Endothelial cell of umbilical vein (primary cell): ENCODE results near the gene CLSTN2. TPM values are rescaled to one million over a fixed set of nuclear protein-coding genes. Genes with fewer than 3 reads are reported as not detected.

Experiments used
- BruUV-seq: library from RNA; stranded (reverse); fragments of 400-500 nt; replicated peaks from 2 replicates; lab custom pipeline; 2021; lab: Mats Ljungman, UMichigan
- CTCF ChIA-PET: fragments of 300-600, 350-600 bp; sonication (Branson Sonifier 250); formaldehyde crosslinking; loops from one replicate; lab custom pipeline; 2021; ENCODE audit warnings: antibody characterized with exemption, inconsistent platforms; lab: Charles Lee
- POLR2A ChIA-PET: fragments of 300-600, 350-600 bp; sonication (Branson Sonifier 250); formaldehyde crosslinking; loops from one replicate; lab custom pipeline; 2021; ENCODE audit warnings: antibody characterized with exemption, inconsistent platforms; lab: Charles Lee
- DNase-seq: peaks from one replicate; pipeline ENCODE4 v3.0.0-alpha.2; 2011; ENCODE audit warnings: low read depth, low spot score
- FAIRE-seq: peaks from 2 replicates; lab custom pipeline; 2011; peaks lifted over from hg19 to GRCh38; lab: Jason Lieb, UNC
- H2AFZ ChIP-seq: 2 replicates; pipeline ENCODE4 v1.6.0; 2012; ENCODE audit warnings: low read depth, low read length, control low read depth, inconsistent platforms
- H3K27ac ChIP-seq: 2 replicates; pipeline ENCODE4 v1.5.1; 2011; ENCODE audit warnings: low read depth, mild to moderate bottlenecking, control low read depth, low read length, moderate library complexity; ENCODE audit not compliant: insufficient read depth
- H3K27me3 ChIP-seq, 2 experiments: 2 replicates each; pipeline versions ENCODE4 v1.6.0 to v1.6.1; 2011; ENCODE audit warnings: low read length in 2 of 2, mixed read lengths in 1 of 2; ENCODE audit not compliant: control insufficient read depth in 2 of 2, insufficient read depth in 2 of 2
- H3K36me3 ChIP-seq, 2 experiments: 2 replicates in 1 of 2; 3 replicates in 1 of 2; pipeline ENCODE4 v1.5.1; 2011; ENCODE audit warnings: low read length in 2 of 2, mild to moderate bottlenecking in 1 of 2, moderate library complexity in 1 of 2; ENCODE audit not compliant: control insufficient read depth in 2 of 2, insufficient read depth in 2 of 2; ENCODE audit errors: extremely low read depth in 1 of 2
- H3K4me1 ChIP-seq: 3 replicates; pipeline ENCODE4 v1.5.1; 2011; ENCODE audit warnings: mild to moderate bottlenecking, low read length; ENCODE audit not compliant: control insufficient read depth, insufficient read depth; ENCODE audit errors: extremely low read depth
- H3K4me2 ChIP-seq: 2 replicates; pipeline ENCODE4 v1.6.1; 2011; ENCODE audit warnings: low read length, control low read depth, mixed read lengths; ENCODE audit not compliant: insufficient read depth
- H3K4me3 ChIP-seq, 3 experiments: fragments of 200-600 bp in 1 of 3; sonication (generic), shearing (Covaris generic) in 1 of 3; replicated peaks in 1 of 3; 2 replicates each; pipeline ENCODE4 v1.5.1; 2011 to 2016; ENCODE audit warnings: control low read depth in 3 of 3, low read length in 3 of 3, mild to moderate bottlenecking in 2 of 3, inconsistent platforms in 1 of 3, low read depth in 1 of 3, moderate library complexity in 1 of 3; ENCODE audit not compliant: insufficient read depth in 1 of 3
- H3K79me2 ChIP-seq: 2 replicates; pipeline ENCODE4 v1.6.0; 2012; ENCODE audit warnings: low read length, inconsistent platforms; ENCODE audit not compliant: control insufficient read depth, insufficient read depth
- H3K9ac ChIP-seq: replicated peaks from 2 replicates; pipeline ENCODE3; 2011; ENCODE audit warnings: low read length, control low read depth; ENCODE audit not compliant: insufficient read depth; ENCODE audit errors: extremely low read depth
- H3K9me1 ChIP-seq: replicated peaks from 3 replicates; pipeline ENCODE4 v1.6.0; 2011; ENCODE audit warnings: mild to moderate bottlenecking, low read length; ENCODE audit not compliant: control insufficient read depth, insufficient read depth; ENCODE audit errors: extremely low read depth
- H3K9me3 ChIP-seq: replicated peaks from 2 replicates; pipeline ENCODE4 v1.5.1; 2012; ENCODE audit warnings: low read length, inconsistent platforms; ENCODE audit not compliant: control insufficient read depth, insufficient read depth
- H4K20me1 ChIP-seq: replicated peaks from 2 replicates; pipeline ENCODE3; 2011; ENCODE audit warnings: mild to moderate bottlenecking, low read length; ENCODE audit not compliant: control insufficient read depth, insufficient read depth; ENCODE audit errors: extremely low read depth
- CTCF ChIP-seq, 2 donors: IDR thresholded peaks; 1 replicate in 1 of 2; 2 replicates in 1 of 2; pipeline ENCODE4 v1.5.1; 2011; ENCODE audit warnings: low read length in 2 of 2, mild to moderate bottlenecking in 2 of 2, moderate library complexity in 2 of 2, control low read depth in 1 of 2, inconsistent platforms in 1 of 2, low read depth in 1 of 2; ENCODE audit not compliant: insufficient read depth in 1 of 2; ENCODE audit errors: extremely low read depth in 1 of 2
- EZH2 ChIP-seq: IDR thresholded peaks from 2 replicates; pipeline ENCODE4 v1.6.1; 2012; ENCODE audit warnings: borderline replicate concordance, low read depth, mild to moderate bottlenecking, moderate library complexity, low read length, inconsistent platforms; ENCODE audit not compliant: severe bottlenecking
- FOS ChIP-seq: IDR thresholded peaks from 2 replicates; pipeline ENCODE4 v1.6.1; 2011; ENCODE audit warnings: mild to moderate bottlenecking, low read length, moderate library complexity, borderline replicate concordance; ENCODE audit not compliant: insufficient read depth
- GATA2 ChIP-seq: IDR thresholded peaks from 2 replicates; pipeline ENCODE4 v1.7.0; 2011; ENCODE audit warnings: low read depth, mild to moderate bottlenecking, moderate library complexity, mixed read lengths, low read length; ENCODE audit not compliant: insufficient read length, insufficient read depth
- JUN ChIP-seq: IDR thresholded peaks from 2 replicates; pipeline ENCODE4 v1.6.1; 2011; ENCODE audit warnings: borderline replicate concordance, low read depth; ENCODE audit not compliant: insufficient read length, insufficient read depth
- MAX ChIP-seq: IDR thresholded peaks from 2 replicates; pipeline ENCODE4 v1.6.1; 2011; ENCODE audit not compliant: insufficient read depth, insufficient read length
- MYC ChIP-seq: IDR thresholded peaks from one replicate; pipeline ENCODE4 v1.6.1; 2011; ENCODE audit warnings: mild to moderate bottlenecking, low read depth, low read length
- POLR2A ChIP-seq: IDR thresholded peaks from 2 replicates; pipeline ENCODE4 v1.6.1; 2012; ENCODE audit warnings: low read depth, mild to moderate bottlenecking, control low read depth, low read length
- POLR2AphosphoS5 ChIP-seq: IDR thresholded peaks from 2 replicates; pipeline ENCODE4 v1.6.1; 2012; ENCODE audit warnings: low read depth, mild to moderate bottlenecking, control low read depth, low read length, moderate library complexity; ENCODE audit not compliant: insufficient read depth
- dilution Hi-C: fragments of 300-500 bp; cut with MboI; formaldehyde crosslinking; loops from one replicate; pipeline ENCODE4 v1.15.0; 2019; ENCODE audit warnings: low sequenced_read_pairs; ENCODE audit not compliant: extremely low pct_ligation_motif_present
- intact Hi-C: fragments of 100-400 bp; cut with micrococcal nuclease; formaldehyde crosslinking; loops from one replicate; pipeline ENCODE4 v1.10.0; 2022
- polyA plus RNA-seq, 4 experiments: library from polyadenylated mRNA; depleted of rRNA in 3 of 4; stranded (reverse) in 3 of 4; unstranded in 1 of 4; fragments of >200 nt; gene quantifications; 2 replicates each; pipeline versions ENCODE4 v1.2.1 to v1.2.3, GENCODE V29; 2011 to 2012; ENCODE audit warnings: missing spikeins in 1 of 4
- total RNA-seq: library from RNA; stranded (reverse); gene quantifications from 2 replicates; pipeline ENCODE4 v1.2.3, GENCODE V29; 2021

Gene CLSTN2
- total and polyA plus RNA-seq, 2 donors (not counting 3 experiments of a cell fraction or from before 2014, with no cell fraction given): 0.26 to 0.38 TPM

- Histone ChIP-seq H2AFZ (no peak overlapping the region), H3K27me3 (no peaks in the 10 kb centered on the region), H3K9me3 (no peaks in the 10 kb centered on the region), H3K27ac (no peak overlapping the region), H3K4me3 (no peak overlapping the region), H3K4me2 (no peak overlapping the region), H4K20me1 (no peaks in the 10 kb centered on the region), H3K79me2 (no peaks in the 10 kb centered on the region), H3K9me1 (no peaks in the 10 kb centered on the region), H3K9ac (no peak overlapping the region), H3K36me3 (no peaks in the 10 kb centered on the region), H3K4me1 (no peaks in the 10 kb centered on the region)
- CTCF ChIA-PET: no interaction called here
- POLR2A ChIA-PET: no interaction called here
- TF ChIP-seq MAX (no peak), POLR2A (no peak), MYC (no peak)
- BruUV-seq: no TSS peak
- no peak for FAIRE-seq
- intact Hi-C loops (no loop called here), dilution Hi-C loops (no loop called here)
- no peak for DNase-seq
Measured at GRCh38 chr3:140113996-140114788, 179.2 kb downstream of the CLSTN2 start.

GRCh38 chr3:140114789-140115080, 179.8 kb downstream of the CLSTN2 start:
- BruUV-seq: no TSS peak
- H3K9me3 ChIP-seq: no peaks in the 10 kb centered on the region
- no peaks in the 10 kb centered on the region for H3K27me3 ChIP-seq
- no peak for DNase-seq
- no peak overlapping the region for H3K27ac ChIP-seq
- no peak for FAIRE-seq
- H2AFZ ChIP-seq: no peak overlapping the region
- H3K4me1 ChIP-seq: no peaks in the 10 kb centered on the region
- dilution Hi-C loops: no loop called here
- ChIA-PET POLR2A (no interaction called here), CTCF (no interaction called here)
- no peak overlapping the region for H3K4me2 ChIP-seq
- H3K9ac ChIP-seq: no peak overlapping the region
- H3K36me3 ChIP-seq: no peaks in the 10 kb centered on the region
- H3K9me1 ChIP-seq: no peaks in the 10 kb centered on the region
- H4K20me1 ChIP-seq: no peaks in the 10 kb centered on the region
- TF ChIP-seq POLR2A (no peak), CTCF (IDR thresholded peaks at IDR 0.05; ENCODE audit: extremely low read depth in 1 of 2, insufficient read depth in 1 of 2, low read depth in 1 of 2, low read length in 2 of 2) (no peak), MYC (no peak), GATA2 (no peak), EZH2 (no peak), JUN (no peak), FOS (no peak), MAX (no peak), POLR2AphosphoS5 (no peak)
- intact Hi-C loops: no loop called here
- H3K79me2 ChIP-seq: no peaks in the 10 kb centered on the region
- no peak overlapping the region for H3K4me3 ChIP-seq
